ENCODE results near the gene CYP27C1. TPM values are rescaled to one million over a fixed set of nuclear protein-coding genes. Genes with fewer than 3 reads are reported as not detected.

CYP27C1 gene
- total RNA-seq, 1 donor from 2014 or later = not detected

DNA sequence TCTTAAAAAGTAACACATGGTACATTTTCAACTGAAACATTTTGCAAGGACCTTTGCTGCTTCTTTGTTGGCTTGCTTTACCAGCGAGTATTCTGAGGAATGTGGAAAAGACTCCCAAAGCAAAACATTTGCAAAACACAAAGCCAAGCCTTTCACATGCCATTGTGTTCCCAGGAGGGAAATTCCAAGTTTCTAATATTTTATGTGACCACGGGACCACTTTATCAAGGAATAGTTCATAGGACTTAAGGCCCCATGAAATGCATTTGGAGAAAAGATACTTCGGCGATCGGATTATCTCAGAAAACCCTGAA lies 26.2 kb downstream of the CYP27C1 start:
- intact Hi-C loops (cut with micrococcal nuclease) = no loop called here

DNA sequence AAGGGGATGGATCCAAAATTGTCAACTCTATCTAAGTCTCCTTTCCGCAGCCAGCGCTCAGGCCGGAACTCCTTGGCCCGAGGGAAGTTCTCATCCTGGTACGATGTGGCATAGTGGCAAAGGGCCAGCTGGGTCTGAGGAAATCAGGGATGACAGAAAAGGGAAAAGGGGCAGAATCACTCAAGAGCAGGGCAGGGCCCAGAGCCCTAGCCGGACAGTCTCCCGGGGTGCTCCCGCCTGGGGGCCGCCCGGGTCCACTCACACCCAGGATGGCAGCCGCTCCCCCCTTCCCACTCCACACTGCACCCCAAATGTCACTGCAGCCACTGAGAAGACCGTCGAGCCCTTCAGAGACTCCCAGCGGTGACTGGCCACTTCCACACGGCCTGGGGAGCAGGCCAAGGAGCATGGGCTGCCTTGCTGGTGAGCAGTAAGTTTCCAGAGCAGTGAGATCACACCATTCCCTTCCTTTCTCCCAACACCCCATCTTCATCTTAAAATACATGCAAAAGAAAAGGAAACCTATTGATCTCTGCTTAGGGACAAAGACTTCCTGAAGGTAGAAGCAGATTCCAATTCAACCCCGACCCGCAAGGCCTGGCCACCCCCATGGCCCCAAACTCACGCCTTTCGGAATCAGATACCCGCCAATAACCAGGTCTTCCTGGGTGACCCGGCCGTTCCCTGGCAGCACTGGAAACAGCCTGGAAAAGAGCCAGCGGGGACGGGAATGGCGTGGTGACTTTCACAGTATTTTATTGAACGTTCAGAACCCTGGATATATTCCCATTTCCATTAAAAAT lies 26.7 kb downstream of the CYP27C1 start:
- intact Hi-C loops (cut with micrococcal nuclease) = no loop called here

DNA sequence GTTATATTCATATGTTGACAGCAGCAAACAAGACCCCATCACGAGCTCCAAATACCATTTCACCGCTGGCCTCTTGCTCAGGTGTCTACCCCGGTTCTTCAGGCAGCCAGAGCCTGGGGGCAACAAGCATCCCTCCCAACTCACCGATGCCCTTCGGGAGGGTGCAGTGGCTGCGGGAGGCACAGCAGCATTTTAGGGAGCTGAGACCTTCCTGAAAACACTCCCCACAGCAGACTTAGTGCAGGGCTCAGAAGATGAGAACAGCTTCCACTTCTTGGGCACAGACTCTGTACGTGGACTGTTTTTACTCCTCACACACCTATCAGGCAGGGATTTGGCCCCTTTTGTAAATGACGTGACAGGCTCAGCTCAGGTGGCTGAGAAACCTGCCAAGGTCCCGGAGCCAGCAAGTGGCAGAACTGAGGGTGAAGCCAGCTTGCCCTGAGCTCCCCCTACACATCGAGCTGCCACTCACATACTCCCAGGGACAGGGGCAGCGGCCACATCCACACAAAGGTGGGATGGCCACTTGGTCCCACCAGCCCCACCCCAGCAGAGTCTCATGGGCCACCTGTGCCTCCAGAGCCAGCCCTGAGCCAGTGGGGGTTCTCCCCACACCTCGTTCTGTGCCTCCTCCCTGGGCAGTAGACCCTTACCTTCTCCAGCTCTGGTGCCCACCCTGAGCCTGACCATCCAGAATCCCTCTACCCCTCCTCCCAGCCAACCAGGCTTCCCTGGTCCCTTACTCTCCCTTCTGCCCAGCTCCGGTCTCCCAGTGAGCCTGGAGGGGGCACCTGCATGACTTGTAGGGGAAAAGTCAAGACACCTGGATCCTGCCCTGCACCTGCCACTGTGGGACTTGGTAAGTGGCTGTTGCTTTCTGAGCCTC lies 28.5 kb downstream of the CYP27C1 start:
- intact Hi-C loops (cut with micrococcal nuclease) = no loop called here

DNA sequence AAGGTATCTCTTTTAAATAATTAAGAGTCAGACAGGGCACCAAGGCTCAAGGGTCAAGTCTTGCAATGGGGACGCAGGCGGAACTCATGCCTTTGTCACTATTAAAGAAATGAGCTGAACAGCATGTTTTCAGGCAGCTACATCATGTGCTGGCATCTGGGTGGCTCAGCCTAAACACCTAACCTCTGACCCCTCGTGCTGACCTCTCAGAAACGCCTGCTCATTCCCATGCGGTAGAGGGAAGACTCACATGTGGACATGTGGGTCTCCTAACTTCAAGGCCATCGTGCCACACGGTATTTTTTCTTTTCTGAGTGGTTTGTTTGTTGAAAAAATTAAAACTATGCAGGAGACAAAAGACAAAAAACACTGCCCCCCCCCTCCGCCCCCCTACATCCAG lies 31.3 kb downstream of the CYP27C1 start:
- intact Hi-C loops (cut with micrococcal nuclease) = no loop called here

DNA sequence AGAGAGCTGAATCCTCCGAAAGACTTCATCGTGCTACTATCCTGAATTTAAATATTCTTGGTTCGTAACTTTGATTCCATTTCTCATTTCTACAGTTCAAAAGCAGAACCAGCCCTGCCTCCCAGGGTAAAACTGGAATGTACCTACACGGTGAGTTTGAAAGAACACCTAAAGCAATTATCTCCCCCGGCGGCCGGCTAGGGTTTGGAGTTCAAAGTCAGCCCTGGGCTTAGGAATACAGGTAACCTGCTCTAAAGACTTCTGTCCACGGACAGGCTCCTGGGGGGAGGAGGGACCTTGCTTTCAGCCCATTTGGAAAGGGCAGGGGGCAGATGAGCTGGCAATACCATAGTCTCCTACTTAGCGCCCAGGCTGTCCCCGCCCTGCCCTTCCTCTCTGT lies 32.3 kb downstream of the CYP27C1 start:
- intact Hi-C loops (cut with micrococcal nuclease) = no loop called here

DNA sequence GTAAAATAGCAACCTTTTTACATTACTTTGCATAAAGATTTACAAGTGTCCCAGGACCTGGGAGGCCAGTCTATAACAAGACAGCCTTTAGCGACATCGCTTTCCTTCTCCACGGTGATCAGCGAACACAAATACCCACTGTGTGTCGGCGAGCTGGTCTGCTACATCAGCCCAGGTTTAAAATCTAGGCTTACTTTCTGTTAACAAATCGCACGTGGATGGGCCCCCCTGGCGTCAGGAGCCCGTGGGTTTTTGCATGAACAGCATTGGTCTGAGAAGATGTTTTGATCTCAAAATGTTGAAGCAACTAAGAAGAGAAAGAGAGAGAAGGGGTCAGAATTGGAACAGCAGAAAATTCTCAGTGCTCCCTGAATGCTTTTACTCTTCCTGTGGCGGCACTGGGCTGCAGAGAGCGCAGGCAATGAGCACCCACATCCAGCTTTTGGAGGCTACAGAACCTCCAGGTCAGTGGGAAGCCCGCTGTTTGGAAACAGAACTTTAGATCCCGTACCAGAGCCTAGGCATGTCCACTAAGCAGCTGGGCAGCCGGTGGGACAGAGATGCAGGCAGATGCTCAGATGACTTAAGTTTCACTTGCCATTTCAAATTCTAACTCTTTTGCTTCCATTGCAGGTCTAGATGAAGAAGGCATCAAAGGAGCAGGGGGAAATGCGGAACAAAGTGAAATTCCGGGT lies 32.9 kb downstream of the CYP27C1 start:
- intact Hi-C loops (cut with micrococcal nuclease) = no loop called here

DNA sequence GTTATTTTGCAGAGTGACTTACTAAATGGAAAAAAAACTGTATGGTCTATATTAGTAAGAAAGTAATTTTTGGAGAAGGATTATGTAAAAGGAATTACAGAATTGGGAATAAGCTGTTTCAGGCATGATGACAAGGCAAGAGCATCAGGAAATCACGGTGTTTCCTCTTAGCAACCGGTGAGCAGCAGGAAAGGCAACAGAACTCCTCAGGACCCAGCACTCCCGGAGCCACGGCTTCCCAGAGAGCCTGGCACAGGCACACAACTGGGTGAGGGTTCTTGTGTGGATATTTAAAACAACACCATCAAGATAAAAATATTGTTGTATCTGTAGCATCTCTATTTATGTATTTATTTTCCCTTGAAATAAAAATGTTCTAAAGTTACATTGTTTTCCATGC lies 34.4 kb downstream of the CYP27C1 start:
- intact Hi-C loops (cut with micrococcal nuclease) = no loop called here

DNA sequence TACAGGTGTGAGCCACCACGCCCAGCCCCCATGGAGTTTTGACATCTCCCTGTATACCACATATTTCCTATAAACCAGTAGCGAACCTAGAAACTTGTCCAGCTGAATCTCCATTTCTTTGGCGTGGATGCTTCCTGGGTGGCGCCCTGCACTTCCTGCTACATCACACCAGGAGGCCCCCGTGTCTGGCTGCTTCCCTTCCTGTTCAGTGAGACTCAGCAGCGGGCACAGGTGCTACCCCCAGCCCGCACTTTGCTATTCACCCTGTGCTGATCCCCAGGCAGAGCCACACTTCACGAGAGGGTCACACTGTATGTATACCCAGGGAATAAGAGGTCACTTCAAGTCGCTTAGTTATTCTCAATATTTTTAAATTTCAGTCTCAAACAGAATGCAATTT lies 35.0 kb downstream of the CYP27C1 start:
- intact Hi-C loops (cut with micrococcal nuclease) = no loop called here

DNA sequence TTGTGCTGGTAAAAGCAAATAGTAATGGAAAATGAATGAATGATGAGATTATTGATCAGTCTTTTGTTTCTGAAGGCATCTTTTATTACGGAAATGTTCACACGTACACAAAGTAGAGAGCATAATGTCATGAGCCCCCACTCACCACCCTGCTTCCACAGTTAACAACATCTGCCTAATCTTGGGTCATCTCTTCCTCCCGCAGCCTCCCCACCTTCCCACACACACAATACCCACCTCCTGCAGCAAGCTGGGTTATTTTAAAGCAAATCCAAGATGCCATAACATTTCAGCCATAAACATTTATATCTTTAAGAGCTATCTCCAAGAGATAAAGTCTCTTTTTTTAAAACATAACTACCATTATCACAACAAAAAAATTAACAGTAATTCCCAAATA lies 36.3 kb downstream of the CYP27C1 start:
- intact Hi-C loops (cut with micrococcal nuclease) = no loop called here

DNA sequence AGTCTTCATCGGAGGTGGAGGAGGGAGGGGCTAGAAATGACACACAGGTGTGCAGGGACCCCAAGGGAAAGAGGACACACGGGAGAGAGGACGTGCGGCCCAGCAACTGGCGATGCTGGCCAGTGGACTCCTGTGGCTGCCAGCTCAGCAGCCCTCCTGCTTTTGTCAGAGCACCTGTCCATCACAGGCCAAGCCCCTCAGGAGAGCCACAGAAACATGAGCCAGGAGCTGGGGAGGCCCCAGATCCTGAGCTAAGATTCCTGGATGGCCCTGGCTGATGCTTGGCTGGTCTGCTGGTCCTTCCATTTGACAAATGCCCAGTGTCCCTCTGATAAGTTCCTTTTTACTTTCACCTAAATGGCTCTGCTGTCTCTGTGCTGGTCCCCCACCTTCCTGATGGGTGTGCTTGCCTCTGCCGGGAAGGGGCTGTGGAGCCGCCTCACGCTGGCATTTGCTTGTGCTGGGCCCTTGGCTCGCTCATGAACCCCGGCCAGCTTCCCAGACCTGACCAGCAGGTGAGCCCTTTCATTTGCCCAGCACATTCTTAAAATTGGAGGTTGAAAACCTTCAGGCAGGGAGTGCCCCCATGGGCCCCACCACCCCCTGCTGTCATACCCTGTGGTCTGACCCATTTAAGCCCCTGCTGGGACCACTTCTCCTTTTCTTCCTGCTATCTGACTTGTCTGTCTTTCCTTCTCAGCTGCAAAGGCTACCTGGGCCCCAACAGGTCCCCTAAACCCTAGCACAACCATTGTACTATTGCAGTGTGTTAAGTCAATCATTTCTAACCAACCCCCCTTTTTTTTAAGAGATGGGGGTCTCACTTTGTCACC lies 37.3 kb downstream of the CYP27C1 start:
- intact Hi-C loops (cut with micrococcal nuclease) = no loop called here

DNA sequence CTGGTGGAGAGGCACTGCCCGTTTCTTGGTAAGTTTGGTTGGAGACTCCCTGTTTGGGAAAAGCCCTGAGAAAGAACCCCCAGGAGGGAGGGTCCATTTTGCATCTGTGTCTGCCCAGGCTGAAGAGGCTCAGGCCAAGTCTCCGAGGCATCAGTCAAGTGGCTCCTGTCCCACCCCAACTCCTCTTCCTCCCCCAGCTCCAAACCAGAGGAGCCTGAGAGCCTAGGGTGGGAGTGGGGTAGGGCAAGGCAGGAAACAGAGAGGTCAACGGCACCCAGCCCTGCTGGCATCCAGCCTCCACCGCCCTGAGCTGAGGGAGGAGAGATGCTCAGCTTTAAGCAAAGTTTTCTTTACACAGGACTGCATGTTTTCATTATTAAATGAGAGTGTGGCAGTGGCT lies 38.2 kb downstream of the CYP27C1 start:
- intact Hi-C loops (cut with micrococcal nuclease) = no loop called here

DNA sequence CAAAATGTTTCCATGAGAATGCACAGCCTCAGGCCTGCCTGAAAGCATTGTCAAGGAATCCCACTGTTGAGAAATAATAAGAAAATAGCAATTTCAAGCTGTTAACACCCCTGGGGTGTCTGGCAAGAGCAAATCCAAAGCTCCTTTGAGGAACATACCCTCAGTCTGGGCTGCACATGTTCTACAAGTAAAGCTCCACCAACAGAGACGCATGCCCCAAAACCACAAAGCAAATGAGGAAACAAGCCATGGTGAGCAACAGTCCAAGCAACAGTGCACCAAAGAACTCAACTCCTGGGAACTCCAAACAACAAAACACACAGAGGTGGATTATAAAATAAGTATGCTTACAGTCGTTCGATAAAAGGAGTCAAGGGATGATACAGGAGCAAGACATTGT lies 40.3 kb downstream of the CYP27C1 start:
- intact Hi-C loops (cut with micrococcal nuclease) = no loop called here

DNA sequence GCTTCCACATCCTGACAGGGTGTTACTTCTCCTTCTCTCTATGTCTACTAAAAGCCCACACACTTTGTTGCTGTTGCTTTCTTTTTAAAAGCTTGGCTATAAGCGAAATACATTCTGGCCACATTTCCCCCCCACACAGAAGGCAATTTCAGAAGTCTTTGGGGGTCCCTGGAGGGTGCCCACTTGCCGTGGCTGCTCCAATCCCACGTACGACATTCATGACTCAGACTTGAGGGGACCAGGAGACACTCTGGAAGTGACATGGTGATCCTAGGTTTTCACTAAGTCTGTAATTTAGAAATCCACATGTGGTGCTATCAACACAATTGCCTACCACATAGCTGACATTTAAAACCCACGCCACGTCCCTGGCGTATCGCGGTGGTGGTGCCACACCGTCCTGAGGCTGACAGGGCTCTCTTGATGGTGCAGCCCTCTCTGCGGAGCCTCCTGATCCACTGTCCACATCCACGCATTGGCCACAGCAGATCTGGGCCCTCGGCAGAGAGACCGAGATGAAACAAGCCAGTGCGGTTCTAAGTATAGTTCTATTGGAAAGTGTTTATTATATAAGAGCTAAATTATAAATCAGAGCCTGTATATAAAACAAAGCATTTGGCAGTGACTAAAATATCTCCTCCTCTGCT lies 42.4 kb downstream of the CYP27C1 start:
- intact Hi-C loops (cut with micrococcal nuclease) = no loop called here

DNA sequence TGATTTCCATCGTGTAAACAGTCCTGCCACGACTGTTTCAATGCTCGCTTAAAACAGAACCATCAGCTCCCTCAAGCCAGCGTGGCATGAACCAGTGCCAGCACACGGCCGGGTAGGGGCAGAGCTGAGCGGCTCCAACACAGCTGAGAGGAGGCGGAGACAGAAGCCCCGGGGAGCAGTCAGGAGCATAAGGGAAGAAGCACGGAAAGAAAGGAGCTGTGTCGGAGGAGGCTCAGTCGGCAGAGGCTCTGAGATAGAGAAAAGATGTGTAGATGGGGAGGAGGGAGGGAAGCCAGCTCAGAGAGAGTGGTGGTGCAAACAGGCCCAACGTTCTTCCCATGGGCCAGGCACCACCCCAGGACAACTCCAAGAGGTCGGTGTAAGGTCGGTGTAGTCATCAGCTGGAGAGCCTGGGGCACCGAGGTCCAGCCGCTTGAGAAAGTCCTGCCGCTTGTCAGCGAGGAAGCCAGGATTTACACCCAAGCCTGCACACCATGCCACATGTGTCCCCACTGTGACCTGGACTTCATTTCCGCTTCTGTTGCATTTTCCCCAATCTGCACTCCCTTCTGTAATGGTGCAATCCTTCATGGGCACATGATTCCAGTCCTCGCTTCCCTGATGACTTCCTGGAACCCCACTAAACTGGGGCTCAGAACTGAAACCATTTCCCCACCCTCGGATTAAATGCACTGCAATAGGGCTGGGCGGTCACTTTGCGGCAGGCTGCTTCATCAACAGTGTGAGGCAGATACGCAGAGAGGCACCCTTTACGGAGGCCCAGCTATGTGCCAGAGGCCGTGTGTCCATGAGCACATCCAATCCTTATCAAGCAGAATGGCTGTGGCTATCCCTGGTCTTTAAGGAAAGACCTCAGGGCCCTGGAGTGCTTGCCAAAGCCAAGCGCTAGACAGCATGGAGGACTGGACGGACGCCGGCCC lies 43.5 kb downstream of the CYP27C1 start:
- intact Hi-C loops (cut with micrococcal nuclease) = no loop called here

DNA sequence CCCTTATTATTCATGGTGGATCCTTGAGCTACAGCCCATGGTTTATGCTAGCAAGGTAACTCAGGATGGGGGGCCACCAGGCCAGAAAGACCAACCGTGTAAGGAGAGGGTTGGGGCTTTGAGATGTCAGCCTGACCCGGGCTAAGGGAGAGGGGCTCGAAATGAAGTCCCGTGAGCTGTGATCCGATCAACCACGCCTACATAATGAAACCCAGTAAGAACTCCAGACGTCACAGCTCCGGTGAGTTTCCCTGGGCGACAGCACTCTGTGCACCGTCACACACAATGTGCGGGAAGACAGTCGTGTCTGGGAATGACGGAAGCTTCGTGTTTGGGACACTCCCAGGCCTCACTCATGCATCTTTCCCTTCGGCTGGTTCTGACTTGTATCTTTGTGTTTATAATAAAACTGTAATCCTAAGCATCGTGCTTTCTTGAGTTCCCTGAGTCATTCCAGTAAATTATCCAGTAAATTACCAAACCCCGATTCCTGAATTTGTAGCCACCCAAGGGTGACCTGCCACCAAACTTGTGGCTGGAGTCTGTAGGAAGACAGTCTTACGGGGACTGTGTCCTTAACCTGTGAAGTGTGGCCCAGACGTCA lies 44.2 kb downstream of the CYP27C1 start:
- intact Hi-C loops (cut with micrococcal nuclease) = no loop called here

DNA sequence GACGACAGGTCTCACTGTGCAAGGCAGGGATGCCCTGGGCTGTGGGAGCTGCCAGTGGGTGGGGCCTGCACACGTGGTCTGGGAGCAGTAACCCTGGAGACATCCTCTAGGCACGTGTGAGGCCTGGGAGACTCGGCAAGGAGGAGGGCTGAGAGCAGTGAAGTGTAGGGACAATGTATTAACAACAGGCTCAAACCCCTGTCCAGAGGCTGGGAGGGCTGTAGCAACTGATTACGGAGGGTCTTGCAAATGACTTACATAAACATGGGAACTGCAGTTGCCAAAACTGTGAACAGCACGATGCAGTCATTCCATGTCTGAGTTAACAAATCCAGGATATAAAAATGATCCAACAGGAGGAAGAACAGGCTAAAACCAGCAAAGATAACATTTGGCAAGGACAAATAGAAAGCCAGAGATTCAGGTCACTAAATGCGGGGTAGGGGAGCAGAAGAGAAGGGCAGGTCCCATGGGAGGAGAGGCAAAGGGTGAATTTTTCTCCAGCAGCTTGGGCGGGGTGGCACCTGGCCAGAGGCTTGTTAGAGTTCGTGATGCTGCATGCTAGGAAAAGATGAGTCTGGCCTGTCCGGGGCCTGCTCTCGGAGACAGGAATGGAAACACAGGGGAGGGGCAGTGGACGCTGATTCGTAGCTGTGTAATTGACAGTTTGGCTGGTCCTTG lies 44.9 kb downstream of the CYP27C1 start:
- intact Hi-C loops (cut with micrococcal nuclease) = no loop called here

DNA sequence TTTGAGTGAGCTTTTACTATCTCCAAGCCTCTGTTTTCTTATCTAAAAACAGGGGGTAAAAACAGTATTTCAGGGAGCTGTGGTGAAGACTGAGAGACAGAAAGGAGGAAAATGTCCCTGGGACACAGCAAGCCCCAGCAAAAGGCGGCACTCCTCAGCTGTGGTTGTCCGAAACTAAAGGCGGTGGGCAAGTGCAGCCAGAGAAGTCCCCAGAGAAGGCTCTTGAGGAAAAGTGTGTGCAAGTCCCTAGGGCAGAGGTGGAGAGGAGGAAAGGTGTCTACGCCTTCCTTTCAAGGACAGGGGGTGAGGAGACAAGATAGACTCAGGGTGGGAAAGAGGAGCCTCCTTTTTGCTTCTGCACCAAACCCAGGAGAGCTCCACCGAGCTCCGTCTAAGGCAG lies 45.5 kb downstream of the CYP27C1 start:
- intact Hi-C loops (cut with micrococcal nuclease) = no loop called here

DNA sequence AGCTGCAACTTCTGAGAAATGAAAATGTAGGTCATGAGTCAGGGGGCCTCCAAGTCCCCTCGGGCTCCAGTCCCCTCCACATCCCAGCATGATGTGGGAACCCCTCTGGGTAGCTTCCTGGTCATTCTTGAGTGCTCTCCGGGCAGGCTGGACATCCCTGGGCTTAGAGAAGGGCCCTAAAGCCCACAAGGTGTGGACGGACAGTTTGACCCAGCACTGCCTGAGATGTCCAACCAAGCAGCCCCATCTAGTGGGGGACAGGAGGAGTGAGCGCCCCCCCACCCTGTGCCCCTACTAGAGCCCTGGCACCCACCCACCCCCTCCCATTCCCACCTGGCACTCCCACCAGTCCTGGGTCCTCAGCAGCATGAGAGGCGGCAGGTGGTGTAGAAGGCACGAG lies 46.0 kb downstream of the CYP27C1 start:
- intact Hi-C loops (cut with micrococcal nuclease) = no loop called here

DNA sequence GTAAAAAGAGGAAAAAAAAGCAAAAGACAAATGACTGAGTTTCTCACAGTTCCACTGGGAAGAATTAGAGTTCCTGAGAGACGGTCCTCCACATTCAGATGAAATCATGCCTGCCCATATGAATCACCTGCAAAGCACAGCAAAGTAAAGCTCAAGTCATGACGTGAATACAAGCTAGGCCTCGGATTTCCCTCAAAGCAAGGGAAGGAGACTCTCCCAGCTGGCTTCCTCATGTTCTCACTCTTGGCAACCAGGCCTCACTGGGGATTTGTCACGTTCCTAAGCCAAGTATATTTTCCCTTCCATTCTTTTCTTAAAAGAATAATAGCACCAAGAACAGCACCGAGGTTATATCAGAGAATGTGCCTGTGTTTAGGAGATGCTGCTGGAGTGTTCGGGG lies 47.0 kb downstream of the CYP27C1 start:
- intact Hi-C loops (cut with micrococcal nuclease) = no loop called here
